Astrocyte of the cerebellum (primary cell): ENCODE measurements around the gene PTPRM.

ENCODE experiments used
- DNase-seq: peaks from one replicate; pipeline ENCODE4 v3.0.0-alpha.2; 2011; ENCODE audit warnings: low read depth
- H3K4me3 ChIP-seq: 2 replicates; pipeline ENCODE4 v1.5.1; 2011; ENCODE audit warnings: mild to moderate bottlenecking, low read depth, low read length, moderate library complexity
- CTCF ChIP-seq: IDR thresholded peaks from 2 replicates; pipeline ENCODE4 v1.5.1; 2012; ENCODE audit warnings: low read length, low read depth, moderate library complexity, mild to moderate bottlenecking; ENCODE audit errors: missing control alignments
- in situ Hi-C: cut with HindIII; loops from 2 replicates; pipeline ENCODE4 v1.10.0; 2017; ENCODE audit warnings: low sequenced_read_pairs

PTPRM gene

GRCh38 chr18:7608781-7609201, 41.7 kb downstream of the PTPRM start:
- DNase-seq, result no peak
- no peak overlapping the region for H3K4me3 ChIP-seq
- no peak for TF ChIP-seq CTCF
- in situ Hi-C loops, result no loop called here

GRCh38 chr18:7609617-7610016, 42.5 kb downstream of the PTPRM start:
- DNase-seq, result no peak
- no peak overlapping the region for H3K4me3 ChIP-seq
- in situ Hi-C loops, result no loop called here
- TF ChIP-seq CTCF, result no peak

DNA sequence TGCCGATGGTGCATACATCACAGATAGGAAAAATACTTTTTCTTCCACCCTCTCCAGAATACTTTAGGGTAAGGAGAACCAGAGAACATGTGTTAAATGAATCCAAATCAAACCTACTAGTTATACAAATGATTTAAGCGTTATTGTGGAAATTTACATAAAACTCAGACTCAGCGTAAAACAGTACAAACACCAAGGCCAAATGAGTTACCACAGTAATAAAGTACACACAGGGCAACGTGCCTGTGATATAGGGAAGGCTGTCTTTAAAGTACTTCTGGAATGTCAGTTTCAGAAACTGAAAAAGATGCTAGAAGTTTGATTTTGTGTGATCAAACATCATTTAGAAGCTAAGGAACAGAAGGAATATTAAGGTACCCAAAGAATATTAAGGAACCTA, 46.9 kb downstream of the PTPRM start:
- TF ChIP-seq CTCF, result no peak
- no peak overlapping the region for H3K4me3 ChIP-seq
- in situ Hi-C loops, result no loop called here
- DNase-seq, result no peak

DNA sequence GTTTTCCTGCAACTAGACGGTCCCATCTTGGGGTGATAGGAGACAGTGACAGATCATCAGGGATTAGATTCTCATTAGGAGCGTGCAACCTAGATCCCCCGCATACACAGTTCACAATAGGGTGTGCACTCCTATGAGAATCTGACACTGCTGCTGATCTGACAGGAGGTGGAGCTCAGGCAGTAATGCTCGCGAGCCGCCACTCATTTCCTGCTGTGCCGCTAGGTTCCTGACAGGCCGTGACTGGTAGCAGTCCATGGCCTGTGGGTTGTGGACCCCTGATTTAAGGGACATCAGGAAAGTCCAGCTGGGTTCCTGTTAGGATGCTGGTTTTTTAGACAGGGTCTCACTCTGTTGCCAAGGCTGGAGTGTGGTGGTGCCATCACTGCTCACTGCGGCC, 48.7 kb downstream of the PTPRM start:
- TF ChIP-seq CTCF, result no peak
- DNase-seq, result no peak
- in situ Hi-C loops, result no loop called here
- no peak overlapping the region for H3K4me3 ChIP-seq

DNA sequence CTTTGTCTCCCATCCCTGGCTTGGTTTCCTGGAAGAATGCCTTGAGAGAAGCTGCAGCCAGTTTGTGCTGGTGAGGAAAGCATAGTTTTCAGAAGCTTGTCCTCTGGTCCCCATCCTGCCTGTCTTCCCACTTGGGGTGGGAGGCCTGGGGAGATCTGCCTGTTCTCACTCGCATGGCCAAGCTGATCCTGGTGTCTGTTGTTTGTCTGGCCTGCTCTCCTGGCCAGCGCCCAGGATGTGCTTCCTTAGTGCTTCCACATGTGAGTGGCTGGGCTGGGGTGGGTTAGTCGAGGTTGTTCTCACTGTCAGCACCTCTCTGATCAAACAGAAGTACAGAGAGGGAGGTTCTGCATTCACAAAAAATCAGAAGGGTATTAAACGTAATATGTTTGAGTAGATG, 49.5 kb downstream of the PTPRM start:
- H3K4me3 ChIP-seq, result no peak overlapping the region
- in situ Hi-C loops, result no loop called here
- DNase-seq, result no peak
- no peak for TF ChIP-seq CTCF

DNA sequence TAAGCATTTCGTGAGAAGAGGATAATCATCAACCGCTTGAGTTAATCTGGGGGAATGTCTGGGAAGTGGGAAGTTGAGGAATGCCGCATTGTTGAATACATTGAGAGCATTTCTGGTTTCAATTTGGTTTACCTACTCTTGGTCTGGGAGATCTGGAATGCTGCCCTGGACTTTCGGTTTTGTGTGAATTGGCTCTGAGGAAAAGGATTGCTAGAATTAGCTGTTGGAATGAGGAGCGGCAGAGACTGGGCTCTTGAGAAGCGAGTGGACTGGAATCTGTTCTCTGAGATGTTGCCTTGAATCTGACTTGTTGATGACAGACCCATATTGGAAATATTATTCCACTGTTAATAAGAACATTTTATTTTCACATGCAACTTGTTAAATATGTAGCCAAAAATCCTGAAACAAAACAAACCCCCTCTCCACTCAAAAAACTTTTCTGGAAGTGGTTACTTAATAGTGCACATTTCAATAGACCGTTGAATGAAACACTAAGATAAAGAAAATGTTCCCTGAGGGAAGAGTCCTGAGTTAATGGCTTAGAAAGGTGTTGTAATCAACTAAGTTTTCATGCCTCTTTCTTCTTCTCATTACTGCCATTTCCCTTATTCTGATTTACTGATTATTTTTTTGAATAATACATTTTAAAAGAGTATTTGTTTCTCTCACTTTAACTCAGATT, 50.8 kb downstream of the PTPRM start:
- DNase-seq, result peak; percentile 98
- in situ Hi-C loops, result no loop called here
- no peak overlapping the region for H3K4me3 ChIP-seq
- TF ChIP-seq CTCF, result no peak
